ENCODE measurements around the gene ARID1B.
"Not testable (repeated sequence)": the region's sequence is repeated elsewhere in the genome, so short reads cannot be mapped to it uniquely, and the experiment has no call there.

Gene ARID1B

GRCh38 chr6:156976216-156977127 lies 199.3 kb downstream of the ARID1B start:
- DNase-seq (no peak), ATAC-seq (replicated peaks) (peak; percentile 41 to 51)
- peaks cover 0 to 3% of the 10 kb centered on the region in 2 donors for H3K9me3 Mint-ChIP-seq
- H3K27ac Mint-ChIP-seq: peak overlapping the region; percentile 92
- H3K4me1 Mint-ChIP-seq: peaks cover 47 to 85% of the 10 kb centered on the region in 2 donors
- peaks cover 3 to 17% of the 10 kb centered on the region in 2 donors for H3K36me3 Mint-ChIP-seq
- peak overlapping the region; percentile 83 for H3K4me3 Mint-ChIP-seq
- H3K27me3 Mint-ChIP-seq: no peaks in the 10 kb centered on the region

GRCh38 chr6:156977527-156978291 lies 200.5 kb downstream of the ARID1B start:
- peaks cover 3 to 17% of the 10 kb centered on the region in 2 donors for H3K36me3 Mint-ChIP-seq
- DNase-seq (no peak), ATAC-seq (replicated peaks) (no peak)
- peaks cover 51 to 89% of the 10 kb centered on the region in 2 donors for H3K4me1 Mint-ChIP-seq
- peaks cover 0 to 3% of the 10 kb centered on the region in 2 donors for H3K9me3 Mint-ChIP-seq
- H3K27me3 Mint-ChIP-seq: no peaks in the 10 kb centered on the region
- peak overlapping the region; percentile 88 for H3K27ac Mint-ChIP-seq
- H3K4me3 Mint-ChIP-seq: peak overlapping the region in 1 of 2 donors; percentile 54

GRCh38 chr6:156978948-156979347 lies 201.8 kb downstream of the ARID1B start:
- peaks cover 0 to 3% of the 10 kb centered on the region in 2 donors for H3K9me3 Mint-ChIP-seq
- peak overlapping the region; percentile 20 for H3K27ac Mint-ChIP-seq
- H3K27me3 Mint-ChIP-seq: no peaks in the 10 kb centered on the region
- H3K4me3 Mint-ChIP-seq: peak overlapping the region in 1 of 2 donors; percentile 14
- H3K4me1 Mint-ChIP-seq: peaks cover 58 to 97% of the 10 kb centered on the region in 2 donors
- DNase-seq: no peak
- ATAC-seq (replicated peaks): peak; percentile 28 to 33
- peaks cover 1 to 17% of the 10 kb centered on the region in 2 donors for H3K36me3 Mint-ChIP-seq

GRCh38 chr6:156980515-156980914 lies 203.3 kb downstream of the ARID1B start:
- peaks cover 57 to 98% of the 10 kb centered on the region in 2 donors for H3K4me1 Mint-ChIP-seq
- peak overlapping the region; percentile 22 for H3K27ac Mint-ChIP-seq
- no peaks in the 10 kb centered on the region for H3K27me3 Mint-ChIP-seq
- no peak for ATAC-seq (replicated peaks)
- H3K9me3 Mint-ChIP-seq: peaks cover 0 to 1% of the 10 kb centered on the region in 2 donors
- peaks cover 0 to 12% of the 10 kb centered on the region in 2 donors for H3K36me3 Mint-ChIP-seq
- DNase-seq: no peak
- H3K4me3 Mint-ChIP-seq: no peak overlapping the region

GRCh38 chr6:156980948-156981347 lies 203.8 kb downstream of the ARID1B start:
- H3K27me3 Mint-ChIP-seq: no peaks in the 10 kb centered on the region
- H3K9me3 Mint-ChIP-seq: no peaks in the 10 kb centered on the region
- H3K27ac Mint-ChIP-seq: no peak overlapping the region
- no peak overlapping the region for H3K4me3 Mint-ChIP-seq
- DNase-seq (no peak), ATAC-seq (replicated peaks) (no peak)
- H3K36me3 Mint-ChIP-seq: peaks cover 0 to 8% of the 10 kb centered on the region in 2 donors
- peaks cover 53 to 94% of the 10 kb centered on the region in 2 donors for H3K4me1 Mint-ChIP-seq

GRCh38 chr6:156982168-156982567 lies 205.0 kb downstream of the ARID1B start:
- DNase-seq: no peak
- H3K4me1 Mint-ChIP-seq: peaks cover 47 to 87% of the 10 kb centered on the region in 2 donors
- H3K36me3 Mint-ChIP-seq: peaks cover 0 to 5% of the 10 kb centered on the region in 2 donors
- H3K27me3 Mint-ChIP-seq: no peaks in the 10 kb centered on the region
- peak; percentile 38 to 41 for ATAC-seq (replicated peaks)
- H3K9me3 Mint-ChIP-seq: no peaks in the 10 kb centered on the region
- peak overlapping the region in 1 of 2 donors; percentile 12 for H3K4me3 Mint-ChIP-seq
- H3K27ac Mint-ChIP-seq: peak overlapping the region; percentile 70

GRCh38 chr6:156982864-156983263 lies 205.7 kb downstream of the ARID1B start:
- H3K27me3 Mint-ChIP-seq; H3K9me3 Mint-ChIP-seq; DNase-seq; H3K36me3 Mint-ChIP-seq; ATAC-seq (replicated peaks): not testable (repeated sequence)
- Mint-ChIP-seq H3K4me1 (peaks cover 45 to 87% of the 10 kb centered on the region in 2 donors), H3K4me3 (peak overlapping the region in 1 of 2 donors; percentile 12), H3K27ac (peak overlapping the region; percentile 73)

- H3K27ac Mint-ChIP-seq: peak overlapping the region; percentile 85
Measured at GRCh38 chr6:156984178-156984738, 207.1 kb downstream of the ARID1B start.

GRCh38 chr6:156985309-156985708 lies 208.1 kb downstream of the ARID1B start:
- Mint-ChIP-seq H3K36me3 (peaks cover 0 to 3% of the 10 kb centered on the region in 2 donors), H3K27me3 (no peaks in the 10 kb centered on the region), H3K4me3 (no peak overlapping the region), H3K9me3 (no peaks in the 10 kb centered on the region), H3K27ac (no peak overlapping the region), H3K4me1 (peaks cover 53 to 78% of the 10 kb centered on the region in 2 donors)
- DNase-seq (no peak), ATAC-seq (replicated peaks) (no peak)

More at GRCh38 chr6:156984178-156984738, 207.1 kb downstream of the ARID1B start:
- DNase-seq (no peak), ATAC-seq (replicated peaks) (no peak)
- Mint-ChIP-seq H3K4me1 (peaks cover 52 to 87% of the 10 kb centered on the region in 2 donors), H3K27me3 (no peaks in the 10 kb centered on the region), H3K36me3 (peaks cover 0 to 3% of the 10 kb centered on the region in 2 donors), H3K9me3 (no peaks in the 10 kb centered on the region), H3K4me3 (peak overlapping the region; percentile 30 to 52)

- H3K9me3 Mint-ChIP-seq: no peaks in the 10 kb centered on the region
- peaks cover 3% of the 10 kb centered on the region in 2 donors for H3K36me3 Mint-ChIP-seq
- peaks cover 40 to 65% of the 10 kb centered on the region in 2 donors for H3K4me1 Mint-ChIP-seq
- H3K27ac Mint-ChIP-seq: peak overlapping the region; percentile 83
- H3K27me3 Mint-ChIP-seq: no peaks in the 10 kb centered on the region
- peak overlapping the region; percentile 78 to 80 for H3K4me3 Mint-ChIP-seq
- ATAC-seq (replicated peaks) (peak; percentile 93 to 95), DNase-seq (peak; percentile 55)
Measured at GRCh38 chr6:156988276-156989158, 211.3 kb downstream of the ARID1B start.

- no peak for ATAC-seq (replicated peaks)
- Mint-ChIP-seq H3K4me1 (peaks cover 37 to 61% of the 10 kb centered on the region in 2 donors), H3K27ac (peak overlapping the region; percentile 32), H3K27me3 (no peaks in the 10 kb centered on the region), H3K9me3 (no peaks in the 10 kb centered on the region), H3K4me3 (peak overlapping the region; percentile 78 to 80), H3K36me3 (peaks cover 3% of the 10 kb centered on the region in 2 donors)
- DNase-seq: no peak
Measured at GRCh38 chr6:156989159-156989806, 212.1 kb downstream of the ARID1B start.

GRCh38 chr6:156992020-156992804 lies 215.0 kb downstream of the ARID1B start:
- Mint-ChIP-seq H3K4me1 (peaks cover 35 to 55% of the 10 kb centered on the region in 2 donors), H3K4me3 (no peak overlapping the region), H3K9me3 (no peaks in the 10 kb centered on the region), H3K27me3 (no peaks in the 10 kb centered on the region), H3K27ac (no peak overlapping the region), H3K36me3 (peaks cover 3 to 6% of the 10 kb centered on the region in 2 donors)
- no peak for DNase-seq
- ATAC-seq (replicated peaks): no peak
